ENCODE measurements around the gene MACROD1.

DNA sequence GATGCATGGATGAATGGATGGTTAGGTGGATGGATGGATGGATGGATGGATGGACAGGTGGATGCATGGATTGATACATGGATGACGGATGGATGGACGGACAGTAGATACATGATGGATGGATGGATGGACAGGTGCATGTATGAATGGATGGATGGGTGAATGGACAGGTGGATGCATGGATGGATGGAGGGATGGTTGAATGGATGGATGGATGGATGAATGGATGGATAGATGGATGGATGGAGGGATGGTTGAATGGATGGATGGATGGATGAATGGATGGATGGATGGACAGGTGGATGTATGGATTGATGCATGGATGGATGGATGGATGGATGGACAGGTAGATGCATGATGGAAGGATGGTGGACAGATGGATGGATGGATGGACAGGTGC lies 51.7 kb downstream of the MACROD1 start:
- no peak for TF ChIP-seq POLR2A (IDR thresholded peaks at IDR 0.05; ENCODE audit: low read length)
- TF ChIP-seq GATA1 (IDR thresholded peaks at IDR 0.05; ENCODE audit: low read depth, low read length), result no peak

Data from erythroblast (primary cell).